HCT116 (cell line): ENCODE data around the gene ZNF300. TPM values are rescaled to one million over a fixed set of nuclear protein-coding genes. Genes with fewer than 3 reads are reported as not detected.

Experiments
- ATAC-seq: fragments of 200-7000 bp; cut with Tn5 transposase; 2 replicates; pipeline ENCODE4 v1.9.1; 2020; ENCODE audit warnings: mild to moderate bottlenecking, moderate library complexity
- BruUV-seq: library from RNA; stranded (reverse); fragments of 400-500 nt; replicated peaks from 2 replicates; lab custom pipeline; 2021; lab: Mats Ljungman, UMichigan
- CTCF ChIA-PET: fragments of 300-600 bp; sonication (Branson Sonifier 250); formaldehyde crosslinking; loops from one replicate; lab custom pipeline; 2021; ENCODE audit warnings: antibody characterized with exemption; lab: Charles Lee
- POLR2A ChIA-PET: fragments of 300-600, 350-600 bp; sonication (Branson Sonifier 250); formaldehyde crosslinking; loops from one replicate; lab custom pipeline; 2021; ENCODE audit warnings: antibody characterized with exemption; lab: Charles Lee
- RAD21 ChIA-PET, 2 experiments: fragments of 300-600 bp; sonication (Branson Sonifier 250); formaldehyde crosslinking; loops; one replicate each; lab custom pipeline; 2023; ENCODE audit warnings: low total read pairs in 2 of 2; ENCODE audit not compliant: uncharacterized antibody in 2 of 2, unreplicated experiment in 2 of 2, low non-redundant PET in 1 of 2; lab: Charles Lee
- DNase-seq: peaks from one replicate; pipeline ENCODE4 v3.0.0-alpha.2; 2010; ENCODE audit warnings: low read depth, low spot score
- H2AFZ ChIP-seq: fragments of 200-600 bp; shearing (Covaris generic), sonication (generic); 2 replicates; pipeline ENCODE4 v1.6.1; 2017; ENCODE audit warnings: low read depth, mixed run types, mixed read lengths, antibody characterized with exemption, low read length; ENCODE audit not compliant: poor library complexity, severe bottlenecking
- H3K27ac ChIP-seq: 2 replicates; pipeline ENCODE4 v1.5.1; 2012; ENCODE audit warnings: low read depth, low read length
- H3K27me3 ChIP-seq: fragments of 200-600 bp; sonication (generic); 2 replicates; pipeline ENCODE4 v1.6.1; 2016; ENCODE audit warnings: mixed run types, low read length, mixed read lengths; ENCODE audit not compliant: insufficient read depth
- H3K36me3 ChIP-seq, 2 experiments: fragments of 200-500 bp in 1 of 2; fragments of 200-600 bp in 1 of 2; sonication (Bioruptor generic) in 1 of 2; sonication (generic) in 1 of 2; 2 replicates each; pipeline versions ENCODE4 v1.5.1 to v1.6.1; 2014 to 2016; ENCODE audit warnings: low read length in 2 of 2, inconsistent platforms in 1 of 2, mixed read lengths in 1 of 2, mixed run types in 1 of 2; ENCODE audit not compliant: insufficient read depth in 2 of 2, control insufficient read depth in 1 of 2
- H3K4me1 ChIP-seq, 2 experiments: fragments of 200-600 bp in 1 of 2; sonication (generic) in 1 of 2; 2 replicates each; pipeline versions ENCODE4 v1.5.1 to v1.6.1; 2012 to 2017; ENCODE audit warnings: low read length in 2 of 2, inconsistent platforms in 1 of 2, mild to moderate bottlenecking in 1 of 2, mixed read lengths in 1 of 2, mixed run types in 1 of 2, moderate library complexity in 1 of 2; ENCODE audit not compliant: insufficient read depth in 2 of 2, control insufficient read depth in 1 of 2
- H3K4me2 ChIP-seq: fragments of 200-600 bp; sonication (generic); 2 replicates; pipeline ENCODE4 v1.6.1; 2017; ENCODE audit warnings: mixed run types, low read length, mixed read lengths
- H3K4me3 ChIP-seq, 2 experiments: fragments of 200-600 bp in 1 of 2; sonication (generic) in 1 of 2; replicated peaks in 1 of 2; 2 replicates each; pipeline ENCODE4 v1.5.1; 2011 to 2016; ENCODE audit warnings: low read length in 2 of 2, control low read depth in 1 of 2, low read depth in 1 of 2, mild to moderate bottlenecking in 1 of 2, mixed read lengths in 1 of 2, mixed run types in 1 of 2
- H3K79me2 ChIP-seq: fragments of 200-600 bp; sonication (generic); 2 replicates; pipeline ENCODE4 v1.6.1; 2017; ENCODE audit warnings: mild to moderate bottlenecking, mixed run types, low read length, moderate library complexity, mixed read lengths; ENCODE audit not compliant: insufficient read depth
- H3K9ac ChIP-seq: fragments of 200-600 bp; sonication (generic); 2 replicates; pipeline ENCODE4 v1.6.1; 2016; ENCODE audit warnings: low read length, mixed read lengths
- H3K9me2 ChIP-seq: fragments of 200-600 bp; sonication (generic), shearing (Covaris generic); 2 replicates; pipeline ENCODE4 v1.6.1; 2017; ENCODE audit warnings: mixed run types, mild to moderate bottlenecking, moderate library complexity; ENCODE audit not compliant: insufficient read depth
- H3K9me3 ChIP-seq, 2 experiments: fragments of 200-500 bp in 1 of 2; fragments of 200-600 bp in 1 of 2; sonication (Bioruptor generic) in 1 of 2; sonication (generic) in 1 of 2; 2 replicates each; pipeline ENCODE4 v1.6.1; 2014 to 2017; ENCODE audit warnings: low read length in 2 of 2, mixed read lengths in 2 of 2, inconsistent platforms in 1 of 2, low read depth in 1 of 2, mild to moderate bottlenecking in 1 of 2, mixed run types in 1 of 2, moderate library complexity in 1 of 2; ENCODE audit not compliant: control insufficient read depth in 1 of 2, insufficient read depth in 1 of 2
- H4K20me1 ChIP-seq: fragments of 200-600 bp; sonication (generic), shearing (Covaris generic); 2 replicates; pipeline ENCODE4 v1.6.1; 2017; ENCODE audit warnings: mixed run types, mild to moderate bottlenecking, moderate library complexity; ENCODE audit not compliant: insufficient read depth
- CBX3 ChIP-seq: IDR thresholded peaks from 2 replicates; pipeline ENCODE4 v1.6.1; 2012; ENCODE audit warnings: low read depth
- CEBPB ChIP-seq: IDR thresholded peaks from 2 replicates; pipeline ENCODE4 v1.6.1; 2012; ENCODE audit warnings: low read depth
- EGR1 ChIP-seq: IDR thresholded peaks from 2 replicates; pipeline ENCODE4 v1.6.1; 2012; ENCODE audit warnings: low read depth
- ELF1 ChIP-seq: IDR thresholded peaks from 2 replicates; pipeline ENCODE4 v1.6.1; 2012; ENCODE audit warnings: low read depth, borderline replicate concordance
- JUND ChIP-seq: IDR thresholded peaks from 2 replicates; pipeline ENCODE4 v1.6.1; 2012
- SIN3A ChIP-seq: IDR thresholded peaks from 2 replicates; pipeline ENCODE4 v1.6.1; 2012; ENCODE audit warnings: low read depth
- SP1 ChIP-seq: IDR thresholded peaks from 2 replicates; pipeline ENCODE4 v1.6.1; 2012; ENCODE audit warnings: low read depth
- TCF7L2 ChIP-seq: IDR thresholded peaks from 2 replicates; pipeline ENCODE4 v1.7.0; 2011; ENCODE audit warnings: borderline replicate concordance, inconsistent platforms; ENCODE audit not compliant: insufficient read depth, insufficient read length; ENCODE audit errors: extremely low read depth
- ZFX ChIP-seq: fragments of 450-650 bp; IDR thresholded peaks from 2 replicates; pipeline ENCODE4 v1.6.1; 2017
- ZNF274 ChIP-seq: fragments of 200-500 bp; sonication (Bioruptor generic); IDR thresholded peaks from 2 replicates; pipeline ENCODE4 v1.6.1; 2014; ENCODE audit warnings: mild to moderate bottlenecking, low read depth, low read length, inconsistent platforms
- intact Hi-C: fragments of 100-400 bp; cut with micrococcal nuclease; formaldehyde crosslinking; loops from 2 replicates; pipeline ENCODE4 v1.10.0; 2022
- total RNA-seq: library from RNA; stranded (reverse); gene quantifications from one replicate; pipeline ENCODE4 v1.2.1, GENCODE V29; 2021; ENCODE audit not compliant: unreplicated experiment
- TF ChIP-seq, protein P1 (sequence below): IDR thresholded peaks from 2 replicates; pipeline ENCODE4 v1.6.1; 2012
- TF ChIP-seq, protein P2 (sequence below): IDR thresholded peaks from 2 replicates; pipeline ENCODE4 v1.6.1; 2012
- TF ChIP-seq, protein P3 (sequence below), 3 experiments: fragments of 200-600 bp in 1 of 3; sonication (generic) in 1 of 3; IDR thresholded peaks in 2 of 3; conservative IDR thresholded peaks in 1 of 3; 2 replicates each; pipeline ENCODE4 v1.5.1; 2012 to 2017; ENCODE audit warnings: low read depth in 2 of 3, low read length in 2 of 3, antibody characterized with exemption in 1 of 3, borderline replicate concordance in 1 of 3, control low read depth in 1 of 3, mild to moderate bottlenecking in 1 of 3, mixed read lengths in 1 of 3, mixed run types in 1 of 3, moderate library complexity in 1 of 3; ENCODE audit not compliant: insufficient read depth in 1 of 3
- TF ChIP-seq, protein P4 (sequence below): IDR thresholded peaks from 2 replicates; pipeline ENCODE4 v1.6.1; 2011; ENCODE audit warnings: mild to moderate bottlenecking, low read length, moderate library complexity; ENCODE audit not compliant: insufficient replicate concordance; ENCODE audit errors: extremely low read depth

ZNF300 gene
- total RNA-seq, 1 experiment from 2014 or later, result 0.05 TPM

DNA sequence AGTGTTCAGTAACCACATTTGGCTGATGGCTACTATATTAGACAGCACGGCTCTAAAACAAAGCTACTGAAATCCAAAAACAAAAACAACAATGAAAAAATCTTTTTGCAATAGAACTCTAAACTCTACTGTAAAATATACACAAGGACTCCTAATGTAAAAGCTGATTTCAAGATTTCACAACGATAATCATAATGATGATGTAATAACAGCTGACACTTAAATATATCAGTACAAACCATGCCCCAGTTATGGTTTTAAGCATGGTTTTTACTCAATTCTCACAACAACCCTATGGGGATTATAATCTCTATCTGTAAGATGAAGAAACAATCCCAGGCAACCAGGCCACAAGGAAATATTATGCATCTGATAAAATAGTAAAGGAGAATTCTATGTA lies 3.3 kb downstream of the ZNF300 start:
- Histone ChIP-seq H4K20me1 (no peaks in the 10 kb centered on the region), H3K4me1 (no peaks in the 10 kb centered on the region), H2AFZ (no peak overlapping the region), H3K36me3 (no peaks in the 10 kb centered on the region), H3K4me3 (no peak overlapping the region), H3K9me3 (peaks cover 0 to 10% of the 10 kb centered on the region in 2 experiments; a peak in 1 of 4 replicates), H3K9me2 (no peaks in the 10 kb centered on the region), H3K9ac (no peak overlapping the region), H3K4me2 (no peak overlapping the region), H3K27ac (no peak overlapping the region), H3K79me2 (no peaks in the 10 kb centered on the region), H3K27me3 (no peaks in the 10 kb centered on the region)
- no TSS peak for BruUV-seq
- ChIA-PET CTCF (no interaction called here), POLR2A (no interaction called here), RAD21 (no interaction called here)
- intact Hi-C loops, result no loop called here
- no peak for ATAC-seq
- no peak for DNase-seq
- TF ChIP-seq JUND, result no peak
- TF ChIP-seq, protein P1, sequence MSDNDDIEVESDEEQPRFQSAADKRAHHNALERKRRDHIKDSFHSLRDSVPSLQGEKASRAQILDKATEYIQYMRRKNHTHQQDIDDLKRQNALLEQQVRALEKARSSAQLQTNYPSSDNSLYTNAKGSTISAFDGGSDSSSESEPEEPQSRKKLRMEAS, result no peak
- no peak for TF ChIP-seq CBX3
- no peak for TF ChIP-seq ELF1
- TF ChIP-seq, protein P2, sequence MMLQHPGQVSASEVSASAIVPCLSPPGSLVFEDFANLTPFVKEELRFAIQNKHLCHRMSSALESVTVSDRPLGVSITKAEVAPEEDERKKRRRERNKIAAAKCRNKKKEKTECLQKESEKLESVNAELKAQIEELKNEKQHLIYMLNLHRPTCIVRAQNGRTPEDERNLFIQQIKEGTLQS, result no peak
- no peak for TF ChIP-seq ZFX
- TF ChIP-seq TCF7L2, result no peak
- no peak for TF ChIP-seq SIN3A

DNA sequence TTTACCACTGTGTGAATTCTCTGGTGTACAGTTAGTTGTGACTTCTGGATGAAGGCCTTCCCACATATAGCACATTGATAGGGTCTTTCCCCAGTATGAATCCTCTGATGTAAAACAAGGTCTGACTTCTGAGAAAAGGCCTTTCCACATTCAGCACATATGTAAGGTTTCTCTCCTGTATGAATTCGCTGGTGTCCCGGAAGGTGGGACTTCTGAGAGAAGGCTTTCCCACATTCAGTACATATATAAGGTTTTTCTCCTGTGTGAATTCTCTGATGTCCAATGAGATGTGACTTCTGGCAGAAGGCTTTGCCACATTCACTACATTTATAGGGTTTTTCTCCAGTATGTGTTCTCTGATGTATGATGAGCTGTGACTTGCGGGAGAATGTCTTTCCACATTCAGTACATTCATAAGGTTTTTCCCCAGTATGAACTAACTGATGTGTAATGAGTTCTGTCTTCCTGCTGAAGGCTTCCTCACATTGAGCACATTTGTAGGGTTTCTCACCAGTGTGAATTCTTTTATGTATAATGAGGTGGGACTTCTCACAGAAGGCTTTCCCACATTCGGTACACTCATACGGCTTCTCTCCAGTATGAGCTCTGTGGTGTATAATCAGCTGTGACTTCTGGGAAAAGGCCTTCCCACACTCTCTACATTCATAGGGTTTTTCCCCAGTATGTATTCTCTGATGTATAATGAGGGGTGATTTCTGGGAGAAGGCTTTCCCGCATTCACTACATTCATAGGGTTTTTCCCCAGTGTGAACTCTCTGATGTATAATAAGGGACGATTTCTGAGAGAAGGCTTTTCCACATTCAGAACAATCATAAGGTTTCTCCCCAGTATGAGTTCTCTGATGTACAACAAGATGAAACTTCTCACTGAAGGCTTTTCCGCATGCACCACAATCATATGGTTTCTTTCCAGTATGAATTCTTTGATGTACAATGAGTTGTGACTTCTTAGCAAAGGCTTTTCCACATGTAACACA lies 9.1 kb downstream of the ZNF300 start:
- Histone ChIP-seq H3K9me3 (peaks cover 20 to 32% of the 10 kb centered on the region in 2 experiments; a peak in 2 of 4 replicates), H3K9ac (no peak overlapping the region), H2AFZ (no peak overlapping the region), H3K27ac (no peak overlapping the region), H4K20me1 (no peaks in the 10 kb centered on the region), H3K4me2 (no peak overlapping the region), H3K9me2 (no peaks in the 10 kb centered on the region), H3K79me2 (no peaks in the 10 kb centered on the region), H3K36me3 (no peaks in the 10 kb centered on the region), H3K4me3 (no peak overlapping the region), H3K27me3 (no peaks in the 10 kb centered on the region), H3K4me1 (no peaks in the 10 kb centered on the region)
- BruUV-seq, result no TSS peak
- no peak for ATAC-seq
- TF ChIP-seq EGR1 (no peak), SP1 (no peak), ZFX (no peak), CEBPB (no peak), ELF1 (no peak), ZNF274 (peak; percentile 86)
- TF ChIP-seq, protein P3, sequence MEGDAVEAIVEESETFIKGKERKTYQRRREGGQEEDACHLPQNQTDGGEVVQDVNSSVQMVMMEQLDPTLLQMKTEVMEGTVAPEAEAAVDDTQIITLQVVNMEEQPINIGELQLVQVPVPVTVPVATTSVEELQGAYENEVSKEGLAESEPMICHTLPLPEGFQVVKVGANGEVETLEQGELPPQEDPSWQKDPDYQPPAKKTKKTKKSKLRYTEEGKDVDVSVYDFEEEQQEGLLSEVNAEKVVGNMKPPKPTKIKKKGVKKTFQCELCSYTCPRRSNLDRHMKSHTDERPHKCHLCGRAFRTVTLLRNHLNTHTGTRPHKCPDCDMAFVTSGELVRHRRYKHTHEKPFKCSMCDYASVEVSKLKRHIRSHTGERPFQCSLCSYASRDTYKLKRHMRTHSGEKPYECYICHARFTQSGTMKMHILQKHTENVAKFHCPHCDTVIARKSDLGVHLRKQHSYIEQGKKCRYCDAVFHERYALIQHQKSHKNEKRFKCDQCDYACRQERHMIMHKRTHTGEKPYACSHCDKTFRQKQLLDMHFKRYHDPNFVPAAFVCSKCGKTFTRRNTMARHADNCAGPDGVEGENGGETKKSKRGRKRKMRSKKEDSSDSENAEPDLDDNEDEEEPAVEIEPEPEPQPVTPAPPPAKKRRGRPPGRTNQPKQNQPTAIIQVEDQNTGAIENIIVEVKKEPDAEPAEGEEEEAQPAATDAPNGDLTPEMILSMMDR (IDR thresholded peaks at IDR 0.05 in 2 of 3, conservative IDR thresholded peaks at IDR 0.05 in 1 of 3; ENCODE audit: borderline replicate concordance in 1 of 3, insufficient read depth in 1 of 3, low read depth in 2 of 3, low read length in 2 of 3), result no peak
- TF ChIP-seq, protein P4, sequence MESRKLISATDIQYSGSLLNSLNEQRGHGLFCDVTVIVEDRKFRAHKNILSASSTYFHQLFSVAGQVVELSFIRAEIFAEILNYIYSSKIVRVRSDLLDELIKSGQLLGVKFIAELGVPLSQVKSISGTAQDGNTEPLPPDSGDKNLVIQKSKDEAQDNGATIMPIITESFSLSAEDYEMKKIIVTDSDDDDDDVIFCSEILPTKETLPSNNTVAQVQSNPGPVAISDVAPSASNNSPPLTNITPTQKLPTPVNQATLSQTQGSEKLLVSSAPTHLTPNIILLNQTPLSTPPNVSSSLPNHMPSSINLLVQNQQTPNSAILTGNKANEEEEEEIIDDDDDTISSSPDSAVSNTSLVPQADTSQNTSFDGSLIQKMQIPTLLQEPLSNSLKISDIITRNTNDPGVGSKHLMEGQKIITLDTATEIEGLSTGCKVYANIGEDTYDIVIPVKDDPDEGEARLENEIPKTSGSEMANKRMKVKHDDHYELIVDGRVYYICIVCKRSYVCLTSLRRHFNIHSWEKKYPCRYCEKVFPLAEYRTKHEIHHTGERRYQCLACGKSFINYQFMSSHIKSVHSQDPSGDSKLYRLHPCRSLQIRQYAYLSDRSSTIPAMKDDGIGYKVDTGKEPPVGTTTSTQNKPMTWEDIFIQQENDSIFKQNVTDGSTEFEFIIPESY, result no peak
- CTCF ChIA-PET, result no interaction called here
- intact Hi-C loops, result no loop called here
- RAD21 ChIA-PET, result no interaction called here
- POLR2A ChIA-PET, result no interaction called here
- DNase-seq, result no peak
